Progenitor cell of endocrine pancreas (in vitro differentiated cells): ENCODE data around the gene RFFL. TPM values are rescaled to one million over a fixed set of nuclear protein-coding genes. Genes with fewer than 3 reads are reported as not detected.
"Not testable (repeated sequence)": the region's sequence is repeated elsewhere in the genome, so short reads cannot be mapped to it uniquely, and the experiment has no call there.

Experiments
- DNase-seq: peaks from one replicate; pipeline ENCODE4 v3.0.0; 2021; ENCODE audit warnings: low spot score; ENCODE audit not compliant: unreplicated experiment
- H3K27ac Mint-ChIP-seq: 2 replicates; pipeline ENCODE4 v1.8.0; 2021; ENCODE audit warnings: mild to moderate bottlenecking, moderate library complexity, mixed read lengths
- H3K27me3 Mint-ChIP-seq: 2 replicates; pipeline ENCODE4 v1.8.0; 2021; ENCODE audit warnings: mixed read lengths
- H3K36me3 Mint-ChIP-seq: 2 replicates; pipeline ENCODE4 v1.8.0; 2022; ENCODE audit warnings: mixed read lengths; ENCODE audit not compliant: insufficient read depth
- H3K4me1 Mint-ChIP-seq: 2 replicates; pipeline ENCODE4 v1.8.0; 2021; ENCODE audit warnings: low read depth, mixed read lengths
- H3K4me3 Mint-ChIP-seq: 2 replicates; pipeline ENCODE4 v1.8.0; 2021; ENCODE audit warnings: low read depth, mild to moderate bottlenecking, moderate library complexity, mixed read lengths
- H3K9me3 Mint-ChIP-seq: 2 replicates; pipeline ENCODE4 v1.8.0; 2021; ENCODE audit warnings: low read depth, mixed read lengths
- total RNA-seq: library from RNA; stranded (reverse); gene quantifications from 2 replicates; pipeline ENCODE4 v1.2.1, GENCODE V29; 2021
- TF ChIP-seq, protein P1 (sequence below): fragments of 200-600 bp; sonication (generic); IDR thresholded peaks from one replicate; pipeline ENCODE4 v1.5.0; 2021; ENCODE audit warnings: antibody characterized with exemption, mild to moderate bottlenecking; ENCODE audit not compliant: unreplicated experiment

RFFL gene
- total RNA-seq, 1 donor from 2014 or later, result 34.0 TPM

DNA sequence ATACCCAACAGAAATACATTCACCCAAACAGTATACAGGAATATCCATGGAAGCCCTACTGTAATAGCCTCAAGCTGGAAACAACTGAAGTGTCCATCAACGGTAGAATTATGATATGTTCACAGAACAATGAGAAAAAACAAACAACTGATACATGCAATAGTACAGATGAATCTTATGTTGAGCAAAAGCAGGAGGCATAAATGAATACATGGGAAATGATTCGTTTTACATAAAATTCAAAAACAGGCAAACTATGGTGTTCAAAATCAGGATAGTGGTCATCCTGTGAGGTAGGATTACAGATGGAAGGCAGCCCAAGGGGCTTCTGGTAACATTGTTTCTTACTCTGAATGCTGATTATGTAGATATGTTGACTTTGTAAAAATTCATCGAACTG lies 25.1 kb downstream of the RFFL start:
- Mint-ChIP-seq H3K4me1 (peaks cover 1% of the 10 kb centered on the region), H3K36me3 (peaks cover 4% of the 10 kb centered on the region), H3K9me3 (peaks cover 3% of the 10 kb centered on the region), H3K27ac (no peak overlapping the region), H3K27me3 (no peaks in the 10 kb centered on the region), H3K4me3 (no peak overlapping the region)
- TF ChIP-seq, protein P1, sequence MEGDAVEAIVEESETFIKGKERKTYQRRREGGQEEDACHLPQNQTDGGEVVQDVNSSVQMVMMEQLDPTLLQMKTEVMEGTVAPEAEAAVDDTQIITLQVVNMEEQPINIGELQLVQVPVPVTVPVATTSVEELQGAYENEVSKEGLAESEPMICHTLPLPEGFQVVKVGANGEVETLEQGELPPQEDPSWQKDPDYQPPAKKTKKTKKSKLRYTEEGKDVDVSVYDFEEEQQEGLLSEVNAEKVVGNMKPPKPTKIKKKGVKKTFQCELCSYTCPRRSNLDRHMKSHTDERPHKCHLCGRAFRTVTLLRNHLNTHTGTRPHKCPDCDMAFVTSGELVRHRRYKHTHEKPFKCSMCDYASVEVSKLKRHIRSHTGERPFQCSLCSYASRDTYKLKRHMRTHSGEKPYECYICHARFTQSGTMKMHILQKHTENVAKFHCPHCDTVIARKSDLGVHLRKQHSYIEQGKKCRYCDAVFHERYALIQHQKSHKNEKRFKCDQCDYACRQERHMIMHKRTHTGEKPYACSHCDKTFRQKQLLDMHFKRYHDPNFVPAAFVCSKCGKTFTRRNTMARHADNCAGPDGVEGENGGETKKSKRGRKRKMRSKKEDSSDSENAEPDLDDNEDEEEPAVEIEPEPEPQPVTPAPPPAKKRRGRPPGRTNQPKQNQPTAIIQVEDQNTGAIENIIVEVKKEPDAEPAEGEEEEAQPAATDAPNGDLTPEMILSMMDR, result no peak
- no peak for DNase-seq

DNA sequence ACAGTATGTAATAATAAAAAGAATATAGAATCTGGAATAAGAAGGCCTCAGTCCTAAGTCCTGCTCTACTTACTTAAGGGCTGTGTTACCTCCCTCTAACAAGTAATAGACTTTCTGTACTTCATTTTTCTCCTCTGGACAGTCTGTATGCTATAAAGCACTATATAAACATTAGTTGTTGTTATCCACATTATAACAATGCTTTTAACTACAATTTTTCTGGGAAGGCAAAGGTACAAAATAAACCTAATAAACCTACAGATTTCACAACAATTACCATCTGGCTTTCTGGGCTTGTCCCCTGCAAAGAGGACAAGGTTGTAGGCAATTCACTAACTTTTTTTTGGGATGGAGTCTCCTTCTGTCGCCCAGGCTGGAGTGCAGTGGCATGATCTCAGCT lies 32.7 kb downstream of the RFFL start:
- Mint-ChIP-seq H3K27ac (no peak overlapping the region), H3K9me3 (no peaks in the 10 kb centered on the region), H3K4me3 (no peak overlapping the region), H3K4me1 (peaks cover 1% of the 10 kb centered on the region), H3K27me3 (no peaks in the 10 kb centered on the region), H3K36me3 (peaks cover 1% of the 10 kb centered on the region)
- TF ChIP-seq, protein P1, result no peak
- DNase-seq, result no peak

DNA sequence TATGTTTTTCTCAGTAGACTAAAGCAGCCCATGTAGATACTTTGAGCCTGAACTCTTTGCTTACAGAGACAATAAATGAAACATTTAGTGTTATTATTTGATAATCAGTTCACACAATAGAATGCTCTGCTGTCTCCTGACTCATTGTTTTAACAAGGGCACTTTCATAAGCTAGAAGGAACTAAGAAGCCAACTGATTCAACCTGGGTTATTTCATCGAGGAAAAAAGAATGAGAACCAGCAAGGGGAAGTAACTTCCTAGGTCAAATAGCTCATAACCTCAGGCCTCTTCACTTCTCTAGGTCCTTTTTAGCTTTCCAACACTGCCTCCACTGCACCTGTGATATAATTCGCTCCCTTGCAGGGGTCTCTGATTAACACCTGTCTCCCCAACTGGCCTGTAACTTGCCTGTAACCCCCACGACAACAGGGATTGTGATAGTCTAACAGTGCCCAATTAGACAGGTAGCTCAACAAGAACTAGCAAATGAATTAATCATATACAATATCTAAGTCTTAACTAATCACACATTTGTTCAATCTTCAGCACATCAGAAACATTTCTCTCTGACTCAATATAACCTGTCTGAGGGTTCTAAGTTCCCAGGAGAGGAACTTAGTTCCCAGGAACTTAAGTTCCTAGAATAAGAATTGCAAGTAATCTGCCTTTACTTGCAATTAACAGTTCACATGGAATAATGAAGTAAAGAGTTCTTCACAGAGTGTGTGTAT lies 34.8 kb downstream of the RFFL start:
- Mint-ChIP-seq H3K36me3 (peaks cover 1% of the 10 kb centered on the region), H3K9me3 (no peaks in the 10 kb centered on the region), H3K4me1 (peaks cover 1% of the 10 kb centered on the region), H3K27ac (no peak overlapping the region), H3K27me3 (no peaks in the 10 kb centered on the region), H3K4me3 (no peak overlapping the region)
- no peak for DNase-seq
- TF ChIP-seq, protein P1, result no peak

DNA sequence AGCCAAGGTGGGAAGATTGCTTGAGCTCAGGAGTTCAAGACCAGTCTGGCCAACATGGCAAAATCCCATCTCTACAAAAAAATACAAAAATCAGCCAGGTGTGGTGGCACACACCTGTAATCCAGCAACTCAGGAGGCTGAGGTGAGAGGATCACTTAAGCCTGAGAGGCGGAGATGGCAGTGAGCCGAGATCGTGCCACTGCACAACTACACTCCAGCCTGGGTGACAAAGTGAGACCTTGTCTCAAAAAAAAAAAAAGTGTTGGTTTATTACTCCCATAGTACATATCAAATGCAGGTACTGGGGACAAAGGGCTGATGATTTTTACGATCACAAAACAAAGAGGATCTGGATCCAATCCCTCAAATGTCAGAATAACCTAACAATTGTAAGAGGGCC lies 35.4 kb downstream of the RFFL start:
- not testable (repeated sequence) for H3K9me3 Mint-ChIP-seq

DNA sequence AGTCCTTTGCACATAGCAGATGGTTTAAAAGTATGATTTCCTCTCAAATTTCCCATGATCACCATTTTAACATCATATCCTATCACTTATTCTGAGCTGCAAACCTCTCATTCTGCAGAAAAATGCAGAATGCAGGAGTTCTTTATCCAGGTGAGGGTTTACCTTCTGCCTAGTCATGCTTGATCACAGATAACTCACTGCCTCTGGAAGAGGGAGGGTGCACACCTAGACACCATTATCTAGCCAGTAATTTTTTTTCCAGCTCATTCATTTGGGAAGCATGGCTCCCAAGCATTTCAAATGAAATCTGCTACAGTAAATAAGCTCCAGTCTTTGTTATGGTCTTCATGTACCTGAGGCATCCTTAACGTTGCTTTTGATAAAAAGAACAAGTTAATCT lies 38.0 kb downstream of the RFFL start:
- H3K9me3 Mint-ChIP-seq, result no peaks in the 10 kb centered on the region
- no peak for DNase-seq
- TF ChIP-seq, protein P1, result no peak
- no peak overlapping the region for H3K27ac Mint-ChIP-seq
- peaks cover 2% of the 10 kb centered on the region for H3K4me1 Mint-ChIP-seq
- H3K36me3 Mint-ChIP-seq, result peaks cover 4% of the 10 kb centered on the region
- no peaks in the 10 kb centered on the region for H3K27me3 Mint-ChIP-seq
- no peak overlapping the region for H3K4me3 Mint-ChIP-seq

More for the DNA sequence above, 35.4 kb downstream of the RFFL start:
- DNase-seq, H3K27me3 Mint-ChIP-seq, H3K27ac Mint-ChIP-seq, H3K36me3 Mint-ChIP-seq, H3K4me1 Mint-ChIP-seq, H3K4me3 Mint-ChIP-seq: not testable (repeated sequence)

DNA sequence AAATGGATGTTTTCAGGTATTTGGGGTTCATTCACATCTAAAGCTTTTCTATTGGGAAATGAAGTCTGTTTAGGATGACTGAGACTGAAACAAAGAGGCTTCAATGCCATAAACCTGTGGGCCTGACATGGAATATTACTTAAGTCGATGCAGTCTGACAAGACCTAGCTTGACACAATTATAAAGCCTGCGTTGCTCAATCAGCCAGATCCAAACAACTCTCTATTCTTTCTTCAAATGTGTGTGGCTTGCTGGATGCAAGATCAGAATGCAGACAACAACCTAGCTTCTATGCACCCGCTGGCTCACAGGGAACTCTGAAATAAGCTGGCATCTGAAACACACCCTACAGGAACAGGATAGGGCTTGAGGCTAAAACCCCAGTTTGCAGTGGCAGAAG lies 40.0 kb downstream of the RFFL start:
- Mint-ChIP-seq H3K4me3 (no peak overlapping the region), H3K27me3 (no peaks in the 10 kb centered on the region), H3K9me3 (no peaks in the 10 kb centered on the region), H3K36me3 (peaks cover 4% of the 10 kb centered on the region), H3K4me1 (peaks cover 11% of the 10 kb centered on the region), H3K27ac (no peak overlapping the region)
- TF ChIP-seq, protein P1, result no peak
- DNase-seq, result no peak
